Measurements from ENCODE around the gene FBXO34.
"Not testable (repeated sequence)": the region's sequence is repeated elsewhere in the genome, so short reads cannot be mapped to it uniquely, and the experiment has no call there.

Gene FBXO34

DNA sequence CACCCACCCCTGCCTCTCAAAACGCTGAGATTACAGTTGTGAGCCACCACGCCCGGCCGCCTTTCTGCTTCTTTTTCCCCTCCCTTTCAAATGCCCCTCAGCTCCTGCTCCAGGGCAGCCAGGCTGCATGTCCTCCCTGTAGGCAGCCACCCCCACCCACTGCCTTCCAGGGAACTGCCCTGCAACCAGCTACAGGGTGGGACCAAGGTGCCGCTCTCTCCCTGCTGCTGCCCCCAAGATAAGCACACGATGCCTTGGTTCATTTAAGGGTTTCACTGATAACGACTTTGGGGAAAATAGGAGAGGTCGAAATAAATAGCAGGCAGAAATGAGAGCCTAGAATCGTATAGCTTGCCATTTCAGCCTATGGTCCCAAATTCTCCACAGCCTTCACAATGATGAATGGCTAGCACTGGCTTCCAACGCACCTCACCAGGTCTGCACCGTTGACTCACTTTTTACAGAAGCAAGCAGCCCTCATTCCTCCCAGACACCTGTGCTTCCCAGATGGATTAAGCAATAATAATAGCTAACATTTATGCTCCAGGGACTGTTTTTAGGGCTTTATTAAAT, 99.7 kb downstream of the FBXO34 start:
- in situ Hi-C loops (cut with HindIII; ENCODE audit: low pct_unique_long_range_greater_than_20kb, low sequenced_read_pairs), result no loop called here
- no peak for DNase-seq (ENCODE audit: low read depth in 1 of 2, low spot score in 1 of 2)
- TF ChIP-seq JUND (IDR thresholded peaks at IDR 0.05; ENCODE audit: low read depth), result no peak

DNA sequence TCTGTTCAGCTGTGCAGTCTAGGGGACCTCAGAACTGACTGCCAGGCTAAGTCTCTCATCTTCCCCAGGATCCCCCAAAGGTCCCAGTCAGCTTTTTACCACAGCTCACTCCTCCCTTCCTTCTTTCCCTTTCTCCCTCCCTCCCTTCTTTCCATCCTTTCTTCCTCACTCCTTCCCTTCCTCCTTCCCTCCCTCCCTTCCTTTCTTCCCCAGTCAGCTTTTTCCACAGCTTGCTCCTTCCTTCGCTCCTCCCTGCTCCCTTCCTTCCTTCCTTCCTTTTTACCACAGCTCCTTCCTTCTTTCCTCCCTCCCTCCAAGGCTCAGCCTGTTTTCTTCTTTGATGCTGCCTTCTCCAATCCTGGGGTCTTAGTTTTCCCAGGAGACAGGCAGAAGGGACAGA, 101.2 kb downstream of the FBXO34 start:
- no peak for DNase-seq (ENCODE audit: low read depth in 1 of 2, low spot score in 1 of 2)
- TF ChIP-seq JUND (IDR thresholded peaks at IDR 0.05; ENCODE audit: low read depth), result no peak
- in situ Hi-C loops (cut with HindIII; ENCODE audit: low pct_unique_long_range_greater_than_20kb, low sequenced_read_pairs), result no loop called here

DNA sequence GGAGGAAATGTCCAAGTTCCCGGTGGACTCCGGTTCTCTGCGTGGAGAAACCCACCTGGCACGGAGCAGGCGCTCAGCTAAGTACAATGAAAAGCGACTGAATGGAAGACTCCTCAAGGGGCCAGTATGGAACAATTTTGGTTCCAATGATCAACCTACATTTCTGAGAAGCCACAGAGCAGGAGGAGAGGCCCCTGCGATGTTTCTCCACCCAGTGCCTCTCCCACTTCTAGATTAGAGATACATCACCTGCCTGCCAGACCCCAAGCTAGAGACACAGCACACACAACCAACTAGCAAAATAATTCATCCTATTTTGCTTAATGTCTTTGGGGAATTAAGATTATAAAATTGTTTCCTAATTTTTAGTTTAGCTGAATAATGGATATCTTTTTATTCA, 101.6 kb downstream of the FBXO34 start:
- no peak for TF ChIP-seq JUND (IDR thresholded peaks at IDR 0.05; ENCODE audit: low read depth)
- DNase-seq (ENCODE audit: low read depth in 1 of 2, low spot score in 1 of 2), result no peak
- in situ Hi-C loops (cut with HindIII; ENCODE audit: low pct_unique_long_range_greater_than_20kb, low sequenced_read_pairs), result no loop called here

- TF ChIP-seq JUND (IDR thresholded peaks at IDR 0.05; ENCODE audit: low read depth), result no peak
- DNase-seq (ENCODE audit: low read depth in 1 of 2, low spot score in 1 of 2), result no peak
- in situ Hi-C loops (cut with HindIII; ENCODE audit: low pct_unique_long_range_greater_than_20kb, low sequenced_read_pairs), result no loop called here
Measured at GRCh38 chr14:55373784-55374705, 102.8 kb downstream of the FBXO34 start.

- TF ChIP-seq JUND (IDR thresholded peaks at IDR 0.05; ENCODE audit: low read depth), result no peak
- in situ Hi-C loops (cut with HindIII; ENCODE audit: low pct_unique_long_range_greater_than_20kb, low sequenced_read_pairs), result no loop called here
- no peak for DNase-seq (ENCODE audit: low read depth in 1 of 2, low spot score in 1 of 2)
Measured at GRCh38 chr14:55374771-55375170, 103.5 kb downstream of the FBXO34 start.

GRCh38 chr14:55377236-55377635, 106.0 kb downstream of the FBXO34 start:
- in situ Hi-C loops (cut with HindIII; ENCODE audit: low pct_unique_long_range_greater_than_20kb, low sequenced_read_pairs), result no loop called here
- DNase-seq (ENCODE audit: low read depth in 1 of 2, low spot score in 1 of 2), result no peak
- TF ChIP-seq JUND (IDR thresholded peaks at IDR 0.05; ENCODE audit: low read depth), result no peak

GRCh38 chr14:55381040-55381439, 109.8 kb downstream of the FBXO34 start:
- no peak for TF ChIP-seq JUND (IDR thresholded peaks at IDR 0.05; ENCODE audit: low read depth)
- DNase-seq (ENCODE audit: low read depth in 1 of 2, low spot score in 1 of 2), result no peak
- in situ Hi-C loops (cut with HindIII; ENCODE audit: low pct_unique_long_range_greater_than_20kb, low sequenced_read_pairs), result no loop called here

- in situ Hi-C loops (cut with HindIII; ENCODE audit: low pct_unique_long_range_greater_than_20kb, low sequenced_read_pairs), result no loop called here
- TF ChIP-seq JUND (IDR thresholded peaks at IDR 0.05; ENCODE audit: low read depth), result no peak
- DNase-seq (ENCODE audit: low read depth in 1 of 2, low spot score in 1 of 2), result no peak
Measured at GRCh38 chr14:55381561-55381960, 110.3 kb downstream of the FBXO34 start.

DNA sequence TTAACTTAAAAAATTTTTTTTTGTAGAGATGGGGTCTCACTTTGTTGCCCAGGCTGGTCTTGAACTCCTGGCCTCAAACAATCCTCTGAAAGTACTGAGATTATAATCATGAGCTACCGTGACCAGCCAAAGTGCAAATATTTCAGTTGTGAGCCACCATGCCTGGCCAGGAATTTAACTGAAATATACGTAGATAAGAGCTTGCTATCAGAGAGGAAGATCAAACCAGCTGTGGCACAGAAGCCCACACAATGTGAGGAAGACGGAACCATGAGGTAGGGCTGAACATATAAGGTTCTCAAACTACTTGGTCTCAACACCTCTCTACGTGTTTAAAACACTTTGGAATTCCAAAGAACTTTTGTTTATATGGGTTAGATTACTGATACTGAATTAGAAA, 111.3 kb downstream of the FBXO34 start:
- in situ Hi-C loops (cut with HindIII; ENCODE audit: low pct_unique_long_range_greater_than_20kb, low sequenced_read_pairs), result no loop called here
- DNase-seq (ENCODE audit: low read depth in 1 of 2, low spot score in 1 of 2), result no peak
- TF ChIP-seq JUND (IDR thresholded peaks at IDR 0.05; ENCODE audit: low read depth), result no peak

GRCh38 chr14:55383056-55383466, 111.8 kb downstream of the FBXO34 start:
- DNase-seq (ENCODE audit: low read depth in 1 of 2, low spot score in 1 of 2); in situ Hi-C loops (cut with HindIII; ENCODE audit: low pct_unique_long_range_greater_than_20kb, low sequenced_read_pairs): not testable (repeated sequence)

DNA sequence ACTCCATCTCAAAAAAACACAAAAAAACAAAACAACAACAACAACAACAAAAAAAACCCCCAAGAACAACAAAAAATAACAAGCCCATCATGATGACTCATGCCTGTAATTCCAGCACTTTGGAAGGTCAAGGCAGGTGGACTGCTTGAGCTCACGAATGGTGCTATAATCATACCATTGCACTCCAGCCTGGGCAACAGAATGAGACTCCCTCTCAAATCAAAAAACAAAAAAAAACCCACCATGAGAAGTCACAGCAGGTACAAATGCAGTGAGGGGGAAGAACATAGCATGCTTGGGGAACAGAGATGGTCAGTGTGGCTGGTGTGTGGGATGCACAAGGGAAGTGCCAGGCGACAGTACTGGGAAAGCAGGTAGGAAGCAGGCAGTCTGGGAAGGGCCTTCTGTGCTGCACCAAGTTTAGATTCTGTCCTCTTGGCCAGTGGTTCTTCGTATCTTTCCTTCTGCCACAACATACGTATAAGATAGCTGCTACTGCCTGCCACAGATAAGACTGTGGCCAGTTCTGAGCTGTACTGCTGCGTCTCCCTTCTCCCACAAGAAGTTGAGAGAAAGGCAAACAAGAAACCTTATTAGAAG, 112.4 kb downstream of the FBXO34 start:
- in situ Hi-C loops (cut with HindIII; ENCODE audit: low pct_unique_long_range_greater_than_20kb, low sequenced_read_pairs), result no loop called here
- no peak for DNase-seq (ENCODE audit: low read depth in 1 of 2, low spot score in 1 of 2)
- TF ChIP-seq JUND (IDR thresholded peaks at IDR 0.05; ENCODE audit: low read depth), result no peak

DNA sequence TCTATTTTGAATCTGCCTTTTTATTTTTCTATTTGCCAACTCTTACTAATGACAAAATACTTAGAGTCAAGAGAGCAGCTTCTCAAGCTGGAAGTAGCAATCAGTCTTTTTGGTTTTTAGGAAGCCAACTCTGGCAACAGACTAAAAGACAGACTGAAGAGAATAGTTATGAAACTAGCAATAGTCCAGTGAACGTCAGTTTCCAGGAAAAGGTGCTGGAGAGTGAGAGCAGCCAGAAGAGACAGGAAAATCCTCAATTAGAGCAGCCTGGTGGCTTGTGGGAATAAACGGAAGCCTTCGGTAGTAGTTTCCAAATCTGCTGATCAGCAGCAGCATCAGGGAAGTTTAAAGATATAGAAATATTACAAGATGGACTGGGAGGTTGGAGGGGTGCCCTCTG, 113.3 kb downstream of the FBXO34 start:
- in situ Hi-C loops (cut with HindIII; ENCODE audit: low pct_unique_long_range_greater_than_20kb, low sequenced_read_pairs), result no loop called here
- no peak for TF ChIP-seq JUND (IDR thresholded peaks at IDR 0.05; ENCODE audit: low read depth)
- DNase-seq (ENCODE audit: low read depth in 1 of 2, low spot score in 1 of 2), result no peak
